ENCODE results near the gene HBM.
A peak's percentile ranks its signal among the peaks of the same experiment; 100 is the strongest.

The HBM gene

GRCh38 chr16:165539-166374 lies at the start of gene HBM:
TSS of gene HBM (plus strand) at chr16:165978. CDS start at chr16:165998, 20 bp downstream.
- DNase-seq = no peak

GRCh38 chr16:116015-116414 lies 49.8 kb upstream of the HBM start:
- no peak for DNase-seq

- DNase-seq = peak; percentile 73
Measured at GRCh38 chr16:117379-118365, 48.1 kb upstream of the HBM start.

GRCh38 chr16:118857-119256 lies 46.9 kb upstream of the HBM start:
- no peak for DNase-seq

GRCh38 chr16:119295-119694 lies 46.5 kb upstream of the HBM start:
- DNase-seq = no peak

GRCh38 chr16:119835-120491 lies 45.8 kb upstream of the HBM start:
- no peak for DNase-seq

- DNase-seq = no peak
Measured at GRCh38 chr16:120756-121155, 45.0 kb upstream of the HBM start.

- DNase-seq = no peak
Measured at GRCh38 chr16:122361-122760, 43.4 kb upstream of the HBM start.

GRCh38 chr16:123558-124350 lies 42.0 kb upstream of the HBM start:
- DNase-seq = peak; percentile 45

GRCh38 chr16:125011-125410 lies 40.8 kb upstream of the HBM start:
- DNase-seq = no peak

- no peak for DNase-seq
Measured at GRCh38 chr16:129075-129474, 36.7 kb upstream of the HBM start.

GRCh38 chr16:130533-131173 lies 35.1 kb upstream of the HBM start:
- no peak for DNase-seq

GRCh38 chr16:132120-132519 lies 33.7 kb upstream of the HBM start:
- DNase-seq = no peak

GRCh38 chr16:133716-134115 lies 32.1 kb upstream of the HBM start:
- DNase-seq = no peak

- peak; percentile 15 for DNase-seq
Measured at GRCh38 chr16:138049-138417, 27.7 kb upstream of the HBM start.

- no peak for DNase-seq
Measured at GRCh38 chr16:140175-140857, 25.5 kb upstream of the HBM start.

GRCh38 chr16:142405-142967 lies 23.3 kb upstream of the HBM start:
- no peak for DNase-seq

- no peak for DNase-seq
Measured at GRCh38 chr16:143047-143446, 22.7 kb upstream of the HBM start.

GRCh38 chr16:143456-143855 lies 22.3 kb upstream of the HBM start:
- no peak for DNase-seq

- DNase-seq = no peak
Measured at GRCh38 chr16:144797-145252, 21.0 kb upstream of the HBM start.

GRCh38 chr16:146646-147045 lies 19.1 kb upstream of the HBM start:
- no peak for DNase-seq
